Activated CD8-positive, alpha-beta memory T cell treated with anti-CD3 and anti-CD28 coated beads, Interleukin-2, amount 50 U/mL, for 4 hours (primary cell): ENCODE data around the gene CFAP43.

Experiments
- DNase-seq: peaks from one replicate; pipeline ENCODE4 v3.0.0-alpha.2; 2020

Gene CFAP43

DNA sequence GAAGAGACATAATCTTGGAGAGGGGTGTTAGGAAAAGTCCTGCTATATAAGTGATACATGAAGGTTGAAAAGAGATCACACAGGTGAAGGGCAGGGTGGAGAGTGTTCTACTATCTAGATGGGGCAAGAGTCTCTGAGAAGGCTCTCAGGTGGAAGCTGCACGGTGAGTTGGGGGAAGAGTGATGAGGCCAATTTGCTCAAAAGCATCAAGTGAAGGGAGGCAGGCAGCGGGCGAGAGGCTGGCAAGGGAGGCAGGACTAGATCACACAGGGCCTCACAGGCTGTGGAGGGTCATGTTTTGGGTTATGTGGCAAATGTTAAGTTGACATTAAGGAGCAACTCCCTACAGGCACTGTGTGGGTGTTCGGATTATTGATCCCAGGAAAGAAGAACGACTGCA lies 143.9 kb downstream of the CFAP43 start:
- no peak for DNase-seq

DNA sequence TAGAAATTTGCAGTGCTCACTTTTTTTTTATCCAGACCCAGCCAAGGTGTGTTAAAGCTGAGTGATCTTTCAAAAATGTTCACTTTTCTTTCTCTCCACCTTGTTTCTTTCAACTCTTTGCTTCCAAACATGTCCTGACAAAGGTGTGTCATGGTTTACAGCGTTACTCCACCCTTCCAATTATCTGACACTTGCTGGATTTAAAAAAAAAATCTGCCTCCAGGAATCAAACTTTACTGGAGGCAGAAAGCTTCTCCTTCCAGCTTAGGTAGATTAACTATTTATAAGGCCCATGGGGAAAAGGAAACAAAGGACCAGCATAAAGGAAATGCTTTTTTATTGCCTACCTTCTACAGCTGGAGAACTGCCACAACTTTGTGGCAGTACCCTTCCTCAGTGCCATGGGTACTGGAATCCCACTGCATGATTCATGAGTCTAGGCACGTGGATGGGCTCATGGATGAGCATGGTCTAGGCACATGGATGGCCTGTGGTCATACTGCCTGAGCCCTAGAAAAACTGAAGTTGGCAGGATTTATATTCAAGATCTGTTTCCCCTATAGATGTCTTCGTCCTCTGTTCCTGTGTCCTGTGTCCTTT lies 146.3 kb downstream of the CFAP43 start, which contains the start of gene COL17A1:
Gene COL17A1 (minus strand): TSS at position 80 of the 600 bp plus-strand sequence. CDS start 5,207 bp downstream, outside the sequence.
- DNase-seq: no peak

DNA sequence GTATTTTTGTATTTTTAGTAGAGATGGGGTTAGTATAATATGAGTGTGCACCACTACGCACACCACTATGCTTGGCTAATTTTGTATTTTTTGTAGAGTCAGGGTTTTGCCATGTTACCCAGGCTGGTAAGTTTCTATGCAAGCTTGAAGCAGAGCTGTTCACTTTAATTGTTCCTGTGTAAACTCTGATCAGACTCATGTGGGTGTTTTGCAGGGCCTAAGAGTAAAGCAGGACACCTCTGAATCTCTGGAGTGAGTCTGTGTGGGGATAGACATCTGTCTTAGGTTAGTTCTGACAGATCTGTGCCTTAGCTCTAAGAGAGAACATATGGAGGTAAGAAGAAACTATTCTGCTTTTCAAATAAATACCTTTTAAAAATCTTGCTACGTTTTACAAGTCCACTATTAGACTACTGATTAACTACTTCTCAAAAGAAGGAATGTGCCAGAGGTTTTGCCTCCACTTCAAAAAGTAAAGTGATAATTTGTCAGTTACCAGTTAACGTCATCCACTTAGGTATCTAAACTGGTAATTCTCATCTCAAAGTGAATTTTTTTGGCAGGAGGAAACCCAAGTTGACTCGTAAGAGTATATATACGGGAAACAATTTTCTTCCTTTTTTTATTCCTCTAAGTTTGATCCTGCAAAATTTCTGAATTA lies 147.6 kb downstream of the CFAP43 start:
- no peak for DNase-seq

DNA sequence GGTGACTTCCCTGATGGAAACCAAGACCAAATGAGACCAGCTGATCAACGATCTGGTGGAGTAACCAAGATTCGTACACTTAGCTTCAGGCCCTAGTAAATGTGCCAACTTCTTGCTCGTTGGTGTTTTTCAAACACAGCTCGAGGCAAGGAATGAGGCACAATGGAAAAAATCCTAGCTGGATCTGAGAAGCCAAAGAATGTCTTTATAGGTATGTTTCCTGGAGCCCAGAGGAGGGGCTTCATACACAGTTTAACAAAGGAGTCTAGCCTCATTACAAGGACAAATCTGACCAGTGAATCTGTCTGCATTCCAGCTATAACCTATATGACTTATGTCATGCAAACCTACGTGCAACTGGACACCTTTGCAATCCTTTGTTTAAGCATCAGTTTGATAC lies 150.2 kb downstream of the CFAP43 start:
- DNase-seq: no peak

DNA sequence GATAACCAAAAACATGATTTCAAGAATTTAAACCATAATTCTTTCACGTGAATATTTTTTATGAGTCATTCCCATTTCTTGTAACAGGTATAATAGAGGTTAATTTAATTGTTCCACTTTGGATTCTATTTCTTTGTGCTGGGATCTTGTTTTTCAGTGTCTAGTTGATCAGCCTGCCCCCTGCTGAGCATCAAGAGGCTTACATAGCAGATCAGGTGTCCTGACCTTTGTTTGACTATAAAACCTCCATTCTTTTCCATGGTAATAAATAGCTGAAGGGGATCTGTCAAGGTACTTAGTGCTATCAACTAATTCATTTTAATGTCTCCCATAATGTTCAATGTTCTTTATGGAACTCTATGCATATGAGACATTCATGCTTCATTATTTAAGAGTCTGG lies 151.4 kb downstream of the CFAP43 start:
- DNase-seq: no peak
